OCI-LY3 (cell line): Measurements from ENCODE around the gene GIMAP8.

Source experiments
- H2AFZ ChIP-seq: fragments of 200-600, 300-600 bp; shearing (Covaris generic); 2 replicates; pipeline ENCODE4 v1.6.0; 2014; ENCODE audit warnings: antibody characterized with exemption, low read depth, low read length
- H3K27ac ChIP-seq: fragments of 200-600, 300-600 bp; sonication (generic); 2 replicates; pipeline ENCODE4 v1.5.1; 2014; ENCODE audit warnings: mild to moderate bottlenecking, low read length, moderate library complexity, mixed read lengths
- H3K27me3 ChIP-seq: fragments of 200-600, 300-600 bp; sonication (generic); 2 replicates; pipeline ENCODE4 v1.6.1; 2014; ENCODE audit warnings: low read depth, low read length, mixed read lengths
- H3K36me3 ChIP-seq: fragments of 200-600, 300-600 bp; sonication (generic); replicated peaks from 2 replicates; pipeline ENCODE3; 2014; ENCODE audit warnings: low read depth, low read length, mixed read lengths
- H3K4me1 ChIP-seq: fragments of 300-600, 200-600 bp; sonication (generic); 2 replicates; pipeline ENCODE4 v1.6.1; 2014; ENCODE audit warnings: low read length, mixed read lengths
- H3K4me2 ChIP-seq: fragments of 200-600, 300-600 bp; sonication (generic); 2 replicates; pipeline ENCODE4 v1.6.1; 2014; ENCODE audit warnings: low read length, mixed read lengths
- H3K4me3 ChIP-seq: fragments of 300-600, 200-600 bp; sonication (generic); 2 replicates; pipeline ENCODE4 v1.5.1; 2014; ENCODE audit warnings: antibody characterized with exemption, mild to moderate bottlenecking, low read length, moderate library complexity
- H3K79me2 ChIP-seq: fragments of 300-600, 200-600 bp; shearing (Covaris generic); 2 replicates; pipeline ENCODE4 v1.6.1; 2014; ENCODE audit warnings: mild to moderate bottlenecking, low read length, mixed read lengths
- H3K9ac ChIP-seq: fragments of 300-600, 200-600 bp; shearing (Covaris generic); 2 replicates; pipeline ENCODE4 v1.6.0; 2014; ENCODE audit warnings: mild to moderate bottlenecking, low read length, moderate library complexity
- H3K9me3 ChIP-seq: fragments of 200-600, 300-600 bp; shearing (Covaris generic); 2 replicates; pipeline ENCODE4 v1.6.1; 2014; ENCODE audit warnings: low read length, mixed read lengths; ENCODE audit not compliant: insufficient read depth
- H4K20me1 ChIP-seq: fragments of 200-600, 300-600 bp; sonication (generic); 2 replicates; pipeline ENCODE4 v1.6.1; 2016; ENCODE audit warnings: low read length, mixed read lengths; ENCODE audit not compliant: insufficient read depth
- EZH2phosphoT487 ChIP-seq: fragments of 200-600 bp; shearing (Covaris generic); IDR thresholded peaks from 2 replicates; pipeline ENCODE4 v1.6.1; 2018; ENCODE audit warnings: antibody characterized with exemption, mixed run types, low read depth
- TF ChIP-seq, protein P1 (sequence below): fragments of 200-600, 300-600 bp; sonication (generic); IDR thresholded peaks from 2 replicates; pipeline ENCODE4 v1.5.1; 2014; ENCODE audit warnings: antibody characterized with exemption, low read length, low read depth

Gene GIMAP8

GRCh38 chr7:150412518-150413488 lies 37.6 kb upstream of the GIMAP8 start:
- no peak overlapping the region for H3K9ac ChIP-seq
- TF ChIP-seq, protein P1, sequence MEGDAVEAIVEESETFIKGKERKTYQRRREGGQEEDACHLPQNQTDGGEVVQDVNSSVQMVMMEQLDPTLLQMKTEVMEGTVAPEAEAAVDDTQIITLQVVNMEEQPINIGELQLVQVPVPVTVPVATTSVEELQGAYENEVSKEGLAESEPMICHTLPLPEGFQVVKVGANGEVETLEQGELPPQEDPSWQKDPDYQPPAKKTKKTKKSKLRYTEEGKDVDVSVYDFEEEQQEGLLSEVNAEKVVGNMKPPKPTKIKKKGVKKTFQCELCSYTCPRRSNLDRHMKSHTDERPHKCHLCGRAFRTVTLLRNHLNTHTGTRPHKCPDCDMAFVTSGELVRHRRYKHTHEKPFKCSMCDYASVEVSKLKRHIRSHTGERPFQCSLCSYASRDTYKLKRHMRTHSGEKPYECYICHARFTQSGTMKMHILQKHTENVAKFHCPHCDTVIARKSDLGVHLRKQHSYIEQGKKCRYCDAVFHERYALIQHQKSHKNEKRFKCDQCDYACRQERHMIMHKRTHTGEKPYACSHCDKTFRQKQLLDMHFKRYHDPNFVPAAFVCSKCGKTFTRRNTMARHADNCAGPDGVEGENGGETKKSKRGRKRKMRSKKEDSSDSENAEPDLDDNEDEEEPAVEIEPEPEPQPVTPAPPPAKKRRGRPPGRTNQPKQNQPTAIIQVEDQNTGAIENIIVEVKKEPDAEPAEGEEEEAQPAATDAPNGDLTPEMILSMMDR = no peak
- no peak for TF ChIP-seq EZH2phosphoT487
- no peak overlapping the region for H3K4me2 ChIP-seq
- peaks cover 34% of the 10 kb centered on the region for H3K36me3 ChIP-seq
- no peaks in the 10 kb centered on the region for H4K20me1 ChIP-seq
- no peaks in the 10 kb centered on the region for H3K27me3 ChIP-seq
- no peak overlapping the region for H3K4me3 ChIP-seq
- H2AFZ ChIP-seq = no peak overlapping the region
- H3K9me3 ChIP-seq = no peaks in the 10 kb centered on the region
- H3K27ac ChIP-seq = no peak overlapping the region
- H3K4me1 ChIP-seq = peaks cover 43% of the 10 kb centered on the region
- H3K79me2 ChIP-seq = peaks cover 4% of the 10 kb centered on the region; the same call in 1 of the 2 replicates

DNA sequence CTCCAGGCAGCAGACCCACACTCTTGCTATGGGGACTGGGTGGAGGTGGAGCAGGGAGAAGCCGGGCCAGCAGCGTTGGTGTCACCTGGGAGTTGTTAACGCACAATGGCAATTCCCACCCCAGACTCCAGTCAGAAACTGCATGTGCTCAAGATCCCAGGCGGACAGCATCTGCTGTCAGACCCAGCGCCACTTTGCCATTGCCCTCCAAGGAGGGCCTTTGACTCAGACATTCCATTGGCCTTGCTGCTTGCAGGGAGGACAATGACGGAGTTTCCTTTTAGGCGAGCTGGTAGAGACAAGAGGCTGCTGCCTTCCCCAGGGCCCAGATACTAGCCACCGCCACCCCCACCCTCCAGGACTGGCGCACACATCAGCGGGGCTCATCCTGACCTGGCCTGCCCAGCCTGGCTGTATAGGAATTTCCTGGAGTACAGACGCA lies 36.8 kb upstream of the GIMAP8 start:
- Histone ChIP-seq H3K9ac (no peak overlapping the region), H3K4me3 (no peak overlapping the region), H2AFZ (no peak overlapping the region), H3K4me1 (peaks cover 35% of the 10 kb centered on the region), H3K36me3 (peaks cover 30% of the 10 kb centered on the region), H3K79me2 (no peaks in the 10 kb centered on the region), H3K4me2 (no peak overlapping the region), H3K27me3 (no peaks in the 10 kb centered on the region), H4K20me1 (no peaks in the 10 kb centered on the region), H3K9me3 (no peaks in the 10 kb centered on the region), H3K27ac (no peak overlapping the region)
- no peak for TF ChIP-seq EZH2phosphoT487
- TF ChIP-seq, protein P1 = no peak

DNA sequence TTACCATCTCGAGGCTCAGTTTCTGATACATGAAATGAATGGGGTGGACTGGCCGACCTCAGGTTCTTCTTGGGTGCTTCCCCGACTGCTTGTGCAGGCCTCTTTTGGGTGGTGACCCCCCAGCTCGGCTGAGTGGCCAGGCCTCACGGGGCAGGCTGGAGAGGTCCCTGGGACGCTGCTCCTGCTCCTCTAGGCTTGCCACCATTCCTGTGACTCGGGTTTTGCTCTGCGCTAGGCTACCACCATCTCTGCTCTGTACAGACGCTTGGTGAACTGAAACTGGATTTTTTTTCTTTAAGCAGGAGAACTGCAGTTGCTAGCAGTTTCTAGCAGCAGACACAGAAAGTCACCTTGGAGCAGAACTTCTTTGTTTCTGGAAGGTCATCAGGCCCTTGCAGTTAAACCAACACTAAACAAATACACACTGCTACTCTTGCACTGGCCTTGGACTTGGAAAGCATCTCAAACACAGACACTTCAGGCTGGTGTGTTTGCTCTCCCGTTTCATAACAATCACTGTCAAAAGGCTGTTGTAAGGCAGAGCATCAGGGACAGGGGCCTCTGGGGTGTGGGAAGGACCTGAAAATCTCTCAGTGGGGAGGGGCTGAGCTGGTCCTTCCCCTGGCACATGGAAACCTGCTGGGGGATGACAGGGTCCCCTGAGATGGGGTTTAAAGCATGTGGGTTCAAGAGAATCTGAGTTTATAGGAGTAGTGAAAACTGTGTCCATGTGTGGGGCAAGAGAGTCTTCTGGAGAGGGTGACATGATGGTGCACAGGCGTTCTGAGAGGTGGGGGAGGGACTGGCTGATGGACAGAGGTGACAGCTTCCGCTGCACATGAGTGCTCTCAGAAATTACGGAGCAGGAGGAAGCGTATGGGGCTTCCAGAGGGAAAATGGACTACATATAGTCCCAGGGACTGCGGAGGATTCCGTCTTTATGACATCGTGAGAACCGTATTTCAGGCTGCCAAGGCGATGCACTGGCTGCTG lies 35.0 kb upstream of the GIMAP8 start:
- no peaks in the 10 kb centered on the region for H3K9me3 ChIP-seq
- peak overlapping the region; percentile 48 for H3K27ac ChIP-seq
- no peaks in the 10 kb centered on the region for H4K20me1 ChIP-seq
- no peaks in the 10 kb centered on the region for H3K79me2 ChIP-seq
- peaks cover 20% of the 10 kb centered on the region for H3K36me3 ChIP-seq
- peak overlapping the region; percentile 55 for H3K4me2 ChIP-seq
- no peak for TF ChIP-seq EZH2phosphoT487
- TF ChIP-seq, protein P1 = no peak
- 0 out of 2 replicates have a peak overlapping the region, but pooled peaks have one; percentile 17 for H2AFZ ChIP-seq
- no peaks in the 10 kb centered on the region for H3K27me3 ChIP-seq
- 0 out of 2 replicates have a peak overlapping the region, but pooled peaks have one; percentile 9 for H3K4me3 ChIP-seq
- peak overlapping the region; percentile 13; the same call in 1 of the 2 replicates for H3K9ac ChIP-seq
- peaks cover 22% of the 10 kb centered on the region for H3K4me1 ChIP-seq

GRCh38 chr7:150417239-150417638 lies 33.2 kb upstream of the GIMAP8 start:
- Histone ChIP-seq H3K27ac (no peak overlapping the region), H3K36me3 (peaks cover 8% of the 10 kb centered on the region), H3K9me3 (no peaks in the 10 kb centered on the region), H3K4me3 (no peak overlapping the region), H4K20me1 (no peaks in the 10 kb centered on the region), H2AFZ (no peak overlapping the region), H3K4me2 (no peak overlapping the region), H3K79me2 (no peaks in the 10 kb centered on the region), H3K9ac (no peak overlapping the region), H3K27me3 (no peaks in the 10 kb centered on the region), H3K4me1 (peaks cover 31% of the 10 kb centered on the region)
- TF ChIP-seq, protein P1 = no peak
- no peak for TF ChIP-seq EZH2phosphoT487
